Stimulated activated CD8-positive, alpha-beta memory T cell treated with anti-CD3 and anti-CD28 coated beads, Interleukin-7, amount 100 ng/mL, for 1 hour (primary cell): Measurements from ENCODE around the gene TLE7.
A peak's percentile ranks its signal among the peaks of the same experiment; 100 is the strongest.

Experiments used
- DNase-seq, 2 donors: peaks; one replicate each; pipeline ENCODE4 v3.0.0-alpha.2; 2020; ENCODE audit warnings: low read depth in 2 of 2

TLE7 gene

GRCh38 chr16:71442051-71442440 lies at the start of gene TLE7:
Gene TLE7, minus strand, starts transcription at chr16:71442054. Its CDS starts 8,730 bp downstream, at chr16:71433324.
- DNase-seq, result no peak

GRCh38 chr16:71491054-71491453 lies 49.2 kb upstream of the TLE7 start:
- no peak for DNase-seq

- no peak for DNase-seq
Observed at GRCh38 chr16:71490361-71490760, 48.5 kb upstream of the TLE7 start.

GRCh38 chr16:71489122-71489521 lies 47.3 kb upstream of the TLE7 start, which contains the start of gene ZNF19:
Gene ZNF19, minus strand, starts transcription at chr16:71489324. Its CDS starts 7,210 bp downstream, at chr16:71482114.
- no peak for DNase-seq

- peak; percentile 49 to 51 for DNase-seq
Observed at GRCh38 chr16:71484006-71484893, 42.4 kb upstream of the TLE7 start.

GRCh38 chr16:71482569-71482968 lies 40.7 kb upstream of the TLE7 start:
- no peak for DNase-seq

GRCh38 chr16:71480956-71481355 lies 39.1 kb upstream of the TLE7 start:
- DNase-seq, result no peak

GRCh38 chr16:71479420-71479819 lies 37.6 kb upstream of the TLE7 start:
- no peak for DNase-seq

GRCh38 chr16:71476457-71477124 lies 34.7 kb upstream of the TLE7 start:
- DNase-seq, result no peak

- no peak for DNase-seq
Observed at GRCh38 chr16:71474864-71475263, 33.0 kb upstream of the TLE7 start.

GRCh38 chr16:71473891-71474290 lies 32.0 kb upstream of the TLE7 start:
- no peak for DNase-seq

GRCh38 chr16:71472931-71473330 lies 31.1 kb upstream of the TLE7 start:
- no peak for DNase-seq

GRCh38 chr16:71472051-71472450 lies 30.2 kb upstream of the TLE7 start:
- no peak for DNase-seq

- DNase-seq, result no peak
Observed at GRCh38 chr16:71467810-71468209, 26.0 kb upstream of the TLE7 start.

GRCh38 chr16:71464231-71464630 lies 22.4 kb upstream of the TLE7 start:
- no peak for DNase-seq

GRCh38 chr16:71461686-71462648 lies 20.1 kb upstream of the TLE7 start, which contains the start of gene ZNF23:
Gene ZNF23, minus strand, starts transcription at chr16:71462247. Its CDS starts 5,451 bp downstream, at chr16:71456796.
- DNase-seq, result peak; percentile 52 to 62

GRCh38 chr16:71460941-71461340 lies 19.1 kb upstream of the TLE7 start:
- DNase-seq, result no peak

GRCh38 chr16:71460236-71460635 lies 18.4 kb upstream of the TLE7 start:
- DNase-seq, result no peak

GRCh38 chr16:71459510-71459909 lies 17.7 kb upstream of the TLE7 start:
- DNase-seq, result no peak

- DNase-seq, result no peak
Observed at GRCh38 chr16:71456801-71457200, 14.9 kb upstream of the TLE7 start.

- no peak for DNase-seq
Observed at GRCh38 chr16:71453036-71453435, 11.2 kb upstream of the TLE7 start.

- no peak for DNase-seq
Observed at GRCh38 chr16:71449020-71449419, 7.2 kb upstream of the TLE7 start.
